H1 (cell line): ENCODE results near the gene ZFR. TPM values are rescaled to one million over a fixed set of nuclear protein-coding genes. Genes with fewer than 3 reads are reported as not detected.

ENCODE experiments used
- CTCF ChIA-PET: fragments of 300-600 bp; sonication (Branson Sonifier 250); formaldehyde crosslinking; loops from one replicate; lab custom pipeline; 2021; ENCODE audit not compliant: partially characterized antibody; lab: Charles Lee
- POLR2A ChIA-PET: fragments of 300-600 bp; sonication (Branson Sonifier 250); formaldehyde crosslinking; loops from one replicate; lab custom pipeline; 2021; ENCODE audit warnings: inconsistent platforms; ENCODE audit not compliant: partially characterized antibody; lab: Charles Lee
- DNase-seq, 2 experiments: peaks; one replicate each; pipeline versions ENCODE4 v3.0.0 to v3.0.0-alpha.2; 2010 to 2022; ENCODE audit warnings: low spot score in 2 of 2, low read depth in 1 of 2, mixed read lengths in 1 of 2
- FAIRE-seq: peaks from 2 replicates; lab custom pipeline; 2011; peaks lifted over from hg19 to GRCh38; lab: Jason Lieb, UNC
- H2AFZ ChIP-seq: 2 replicates; pipeline ENCODE4 v1.8.1; 2012; ENCODE audit warnings: low read length, inconsistent platforms
- H2AK5ac ChIP-seq: 2 replicates; pipeline ENCODE4 v1.6.1; 2013; ENCODE audit warnings: low read depth, low read length
- H2BK120ac ChIP-seq: replicated peaks from 2 replicates; pipeline ENCODE3; 2013; ENCODE audit warnings: low read depth, low read length, inconsistent platforms
- H2BK12ac ChIP-seq: 2 replicates; pipeline ENCODE4 v1.6.1; 2013; ENCODE audit warnings: low read depth, low read length
- H2BK15ac ChIP-seq: 2 replicates; pipeline ENCODE4 v1.6.1; 2013; ENCODE audit warnings: low read length
- H2BK20ac ChIP-seq: 2 replicates; pipeline ENCODE4 v1.6.1; 2013; ENCODE audit warnings: low read length
- H2BK5ac ChIP-seq: 2 replicates; pipeline ENCODE4 v1.6.1; 2013; ENCODE audit warnings: low read depth, low read length
- H3K14ac ChIP-seq: 2 replicates; pipeline ENCODE4 v1.6.1; 2013; ENCODE audit warnings: inconsistent platforms; ENCODE audit not compliant: insufficient read length
- H3K18ac ChIP-seq: 2 replicates; pipeline ENCODE4 v1.6.1; 2013; ENCODE audit warnings: low read length; ENCODE audit errors: extremely low read depth
- H3K23ac ChIP-seq: 2 replicates; pipeline ENCODE4 v1.6.1; 2013; ENCODE audit warnings: inconsistent platforms; ENCODE audit not compliant: insufficient read length
- H3K23me2 ChIP-seq: 2 replicates; pipeline ENCODE4 v1.6.1; 2013; ENCODE audit warnings: low read depth, low read length
- H3K27ac ChIP-seq: 2 replicates; pipeline ENCODE4 v1.6.1; 2011; ENCODE audit warnings: low read depth, low read length, inconsistent platforms
- H3K27me3 ChIP-seq, 4 experiments: replicated peaks in 1 of 4; 1 replicate in 1 of 4; 2 replicates in 3 of 4; pipeline versions ENCODE4 v1.6.1 to v1.8.1; 2011 to 2013; ENCODE audit warnings: low read length in 3 of 4, mild to moderate bottlenecking in 3 of 4, inconsistent platforms in 2 of 4, mixed read lengths in 2 of 4, moderate library complexity in 1 of 4; ENCODE audit not compliant: control insufficient read depth in 3 of 4, insufficient read depth in 3 of 4; ENCODE audit errors: extremely low read depth in 1 of 4
- H3K36me3 ChIP-seq, 4 experiments: 2 replicates each; pipeline versions ENCODE4 v1.6.1 to v1.8.1; 2011 to 2013; ENCODE audit warnings: mild to moderate bottlenecking in 4 of 4, low read length in 3 of 4, moderate library complexity in 2 of 4, control low read depth in 1 of 4, inconsistent platforms in 1 of 4; ENCODE audit not compliant: insufficient read depth in 4 of 4, control insufficient read depth in 2 of 4
- H3K4ac ChIP-seq: replicated peaks from 2 replicates; pipeline ENCODE3; 2013; ENCODE audit warnings: low read length, low read depth, mixed read lengths, inconsistent platforms; ENCODE audit not compliant: insufficient read length
- H3K4me1 ChIP-seq, 4 experiments: replicated peaks in 1 of 4; 1 replicate in 1 of 4; 2 replicates in 3 of 4; pipeline versions ENCODE4 v1.6.1 to v1.8.1; 2011 to 2013; ENCODE audit warnings: low read length in 3 of 4, inconsistent platforms in 2 of 4, mixed read lengths in 1 of 4; ENCODE audit not compliant: insufficient read depth in 4 of 4, control insufficient read depth in 3 of 4
- H3K4me2 ChIP-seq, 2 experiments: 2 replicates each; pipeline versions ENCODE4 v1.6.1 to v1.8.1; 2011 to 2013; ENCODE audit warnings: low read depth in 2 of 2, low read length in 2 of 2, control low read depth in 1 of 2, inconsistent platforms in 1 of 2, mild to moderate bottlenecking in 1 of 2; ENCODE audit not compliant: insufficient read depth in 1 of 2
- H3K4me3 ChIP-seq, 4 experiments: fragments of 200-600, 300-600 bp in 1 of 4; sonication (generic), shearing (Covaris generic), sonication (Bioruptor Twin) in 1 of 4; 2 replicates each; pipeline versions ENCODE4 v1.5.1 to v1.8.1; 2011 to 2016; ENCODE audit warnings: low read length in 4 of 4, low read depth in 3 of 4, control low read depth in 2 of 4, inconsistent platforms in 2 of 4, mild to moderate bottlenecking in 2 of 4, mixed read lengths in 1 of 4, moderate library complexity in 1 of 4; ENCODE audit not compliant: insufficient read depth in 2 of 4; ENCODE audit errors: extremely low read depth in 1 of 4
- H3K56ac ChIP-seq: replicated peaks from 2 replicates; pipeline ENCODE3; 2013; ENCODE audit warnings: low read depth, mild to moderate bottlenecking, mixed read lengths, low read length, inconsistent platforms; ENCODE audit not compliant: insufficient read length
- H3K79me1 ChIP-seq: 2 replicates; pipeline ENCODE4 v1.6.1; 2013; ENCODE audit warnings: low read depth, low read length, control low read depth
- H3K79me2 ChIP-seq, 2 experiments: 2 replicates each; pipeline versions ENCODE4 v1.6.1 to v1.8.1; 2012 to 2013; ENCODE audit warnings: low read length in 2 of 2, mild to moderate bottlenecking in 2 of 2, inconsistent platforms in 1 of 2; ENCODE audit not compliant: insufficient read depth in 2 of 2, control insufficient read depth in 1 of 2
- H3K9ac ChIP-seq, 4 experiments: replicated peaks in 1 of 4; 1 replicate in 1 of 4; 2 replicates in 3 of 4; pipeline versions ENCODE4 v1.6.1 to v1.8.1; 2011 to 2013; ENCODE audit warnings: low read depth in 3 of 4, low read length in 3 of 4, control low read depth in 2 of 4, mild to moderate bottlenecking in 2 of 4, moderate library complexity in 2 of 4, inconsistent platforms in 1 of 4; ENCODE audit errors: extremely low read depth in 1 of 4
- H3K9me3 ChIP-seq, 2 experiments: 2 replicates each; pipeline versions ENCODE4 v1.6.1 to v1.8.1; 2012 to 2013; ENCODE audit warnings: mild to moderate bottlenecking in 2 of 2, moderate library complexity in 2 of 2, control low read depth in 1 of 2, inconsistent platforms in 1 of 2, low read depth in 1 of 2, low read length in 1 of 2, mixed read lengths in 1 of 2; ENCODE audit not compliant: insufficient read depth in 2 of 2
- H4K20me1 ChIP-seq, 2 experiments: replicated peaks in 1 of 2; 2 replicates each; pipeline versions ENCODE3 to v1.8.1; 2011 to 2013; ENCODE audit warnings: inconsistent platforms in 2 of 2, low read length in 2 of 2, mild to moderate bottlenecking in 1 of 2; ENCODE audit not compliant: insufficient read depth in 2 of 2, control insufficient read depth in 1 of 2
- H4K5ac ChIP-seq: 2 replicates; pipeline ENCODE4 v1.6.1; 2013; ENCODE audit warnings: low read length, low read depth, mixed read lengths, inconsistent platforms; ENCODE audit not compliant: insufficient read length
- H4K8ac ChIP-seq: 2 replicates; pipeline ENCODE4 v1.8.0; 2013; ENCODE audit warnings: mild to moderate bottlenecking, moderate library complexity, low read length, inconsistent platforms; ENCODE audit not compliant: insufficient read depth; ENCODE audit errors: extremely low read depth
- H4K91ac ChIP-seq: replicated peaks from 2 replicates; pipeline ENCODE3; 2013; ENCODE audit warnings: low read length, mixed read lengths, inconsistent platforms; ENCODE audit not compliant: insufficient read length
- HDAC2 ChIP-seq, 2 experiments: fragments of 300-600 bp in 1 of 2; sonication (generic) in 1 of 2; IDR thresholded peaks; 2 replicates each; pipeline ENCODE4 v1.6.1; 2011 to 2012; ENCODE audit warnings: low read depth in 2 of 2, low read length in 2 of 2, mild to moderate bottlenecking in 2 of 2, moderate library complexity in 2 of 2, borderline replicate concordance in 1 of 2, inconsistent platforms in 1 of 2
- PHF8 ChIP-seq: fragments of 200-600 bp; sonication (generic); conservative IDR thresholded peaks from 2 replicates; pipeline ENCODE4 v1.7.1; 2012; ENCODE audit warnings: low read depth, mild to moderate bottlenecking, inconsistent platforms, low read length, moderate library complexity
- TCF12 ChIP-seq: IDR thresholded peaks from 2 replicates; pipeline ENCODE4 v1.6.1; 2011; ENCODE audit warnings: low read depth, mild to moderate bottlenecking, low read length
- WGBS, 2 experiments: shearing (Covaris generic) in 1 of 2; methylation state at CpG; one replicate each; pipeline versions ENCODE4 v1.1.6 to v1.1.7; 2013 to 2015; ENCODE audit warnings: low lambda C conversion rate in 2 of 2, mixed read lengths in 2 of 2, inconsistent platforms in 1 of 2, low coverage in 1 of 2, missing lambda C conversion rate in 1 of 2; ENCODE audit not compliant: insufficient replicate concordance in 2 of 2, insufficient coverage in 1 of 2, insufficient read length in 1 of 2; ENCODE audit errors: extremely low coverage in 1 of 2, missing lambda C conversion rate in 1 of 2; 5-methylcytosine and 5-hydroxymethylcytosine counted together
- polyA plus RNA-seq, 7 experiments: library from polyadenylated mRNA; depleted of rRNA in 3 of 7; stranded (reverse) in 5 of 7; unstranded in 2 of 7; fragments of >200 nt in 5 of 7; fragments of 200-250 nt in 2 of 7; gene quantifications; 1 replicate in 5 of 7; 2 replicates in 1 of 7; 4 replicates in 1 of 7; pipeline versions ENCODE4 v1.2.1 to v1.2.3, GENCODE V29; 2011 to 2013; ENCODE audit warnings: missing spikeins in 2 of 7, mixed read lengths in 2 of 7
- total RNA-seq: library from RNA; stranded (reverse); fragmentation: NEBNext Ultra II Directional; extraction: Animal tissue kit (Norgen Biotek cat#: 25700); gene quantifications from 2 replicates; pipeline ENCODE4 v1.2.1, GENCODE V29; 2021

The ZFR gene
- total and polyA plus RNA-seq, 2 of the 8 experiments (the other 6 are each of a cell fraction or from before 2014, with no cell fraction given): 68.8 to 92.7 TPM

- H3K56ac ChIP-seq: no peak overlapping the region
- peaks cover 0 to 10% (median 8%) of the 10 kb centered on the region in 4 experiments; a peak in 5 of 7 replicates for H3K27me3 ChIP-seq
- H2BK12ac ChIP-seq: no peak overlapping the region
- H3K36me3 ChIP-seq: no peaks in the 10 kb centered on the region
- no peak overlapping the region for H3K4ac ChIP-seq
- H3K14ac ChIP-seq: no peak overlapping the region
- H3K79me2 ChIP-seq: no peaks in the 10 kb centered on the region
- H2AFZ ChIP-seq: no peak overlapping the region
- ChIA-PET POLR2A (no interaction called here), CTCF (interaction anchor here (0.7 to 1.6 kb wide), 3 partner anchors 12 to 40 kb away, joined by 3 to 4 read pairs (median 3); no protein-coding TSS in a partner anchor)
- DNase-seq (no peak), FAIRE-seq (no peak)
- no peak overlapping the region for H2BK5ac ChIP-seq
- no peak overlapping the region for H3K4me3 ChIP-seq
- no peak overlapping the region for H4K5ac ChIP-seq
- no peak overlapping the region for H3K27ac ChIP-seq
- no peak overlapping the region for H3K9ac ChIP-seq
- no peak overlapping the region for H2BK120ac ChIP-seq
- no peak overlapping the region for H3K18ac ChIP-seq
- no peak overlapping the region for H4K91ac ChIP-seq
- H2BK15ac ChIP-seq: no peak overlapping the region
- H3K4me1 ChIP-seq: peaks cover 0 to 3% (median 2%) of the 10 kb centered on the region in 4 experiments; a peak in 4 of 7 replicates
- H2AK5ac ChIP-seq: no peak overlapping the region
- no peak overlapping the region for H3K23ac ChIP-seq
- no peak overlapping the region for H2BK20ac ChIP-seq
- H3K4me2 ChIP-seq: no peak overlapping the region
- WGBS, 2 experiments: 69% methylated on average over 2 of the region's 2 CpGs; no CpG with 5 or more reads in 1 of the 2 experiments
- H3K9me3 ChIP-seq: no peaks in the 10 kb centered on the region
- no peak overlapping the region for H4K8ac ChIP-seq
- TF ChIP-seq PHF8 (no peak), TCF12 (no peak), HDAC2 (IDR thresholded peaks at IDR 0.05; ENCODE audit: borderline replicate concordance in 1 of 2, low read depth in 2 of 2, low read length in 2 of 2) (no peak)
- no peaks in the 10 kb centered on the region for H4K20me1 ChIP-seq
- H3K23me2 ChIP-seq: peaks cover 7% of the 10 kb centered on the region
- no peaks in the 10 kb centered on the region for H3K79me1 ChIP-seq
Measured at GRCh38 chr5:32449262-32449661, 4.7 kb upstream of the ZFR start.
